PFSK-1 (cell line): ENCODE data around the gene C1orf122.

Experiments
- FOXP2 ChIP-seq: optimal IDR thresholded peaks from 2 replicates; pipeline ENCODE3; 2011; ENCODE audit warnings: borderline replicate concordance, control low read depth, inconsistent platforms; ENCODE audit not compliant: insufficient read depth; ENCODE audit errors: extremely low read length, extremely low read depth
- POLR2AphosphoS5 ChIP-seq: IDR thresholded peaks from 2 replicates; pipeline ENCODE4 v1.6.1; 2012; ENCODE audit warnings: low read depth, mild to moderate bottlenecking, control low read depth, low read length, moderate library complexity
- REST ChIP-seq, 2 experiments: IDR thresholded peaks; 2 replicates each; pipeline versions ENCODE4 v1.6.1 to v1.8.0; 2011 to 2012; ENCODE audit warnings: low read depth in 2 of 2, low read length in 2 of 2, control low read depth in 1 of 2, inconsistent platforms in 1 of 2, mild to moderate bottlenecking in 1 of 2, moderate library complexity in 1 of 2; ENCODE audit not compliant: insufficient read depth in 1 of 2
- TAF1 ChIP-seq: IDR thresholded peaks from 2 replicates; pipeline ENCODE4 v1.6.1; 2012; ENCODE audit warnings: low read length, control low read depth, borderline replicate concordance; ENCODE audit not compliant: insufficient read depth

- TF ChIP-seq POLR2AphosphoS5 (no peak), TAF1 (no peak), REST (IDR thresholded peaks at IDR 0.05; ENCODE audit: insufficient read depth in 1 of 2, low read depth in 2 of 2, low read length in 2 of 2) (no peak), FOXP2 (no peak)
These were observed 28.9 kb upstream of the C1orf122 start for GRCh38 chr1:37778654-37779053.
